ENCODE results near the gene TSPOAP1.
A peak's percentile ranks its signal among the peaks of the same experiment; 100 is the strongest.

The TSPOAP1 gene

GRCh38 chr17:58284613-58285421 lies 43.8 kb downstream of the TSPOAP1 start:
- Histone ChIP-seq H3K4me3 (ENCODE audit: low read depth in 1 of 5, low read length in 5 of 5) (no peak overlapping the region), H3K27ac (ENCODE audit: low read depth, low read length) (no peak overlapping the region), H3K27me3 (ENCODE audit: control insufficient read depth in 5 of 5, insufficient read depth in 4 of 5, low read length in 5 of 5) (peaks cover 9 to 16% (median 14%) of the 10 kb centered on the region in 5 donors), H3K4me1 (ENCODE audit: control insufficient read depth in 5 of 5, insufficient read depth in 5 of 5, low read length in 5 of 5) (no peaks in the 10 kb centered on the region), H3K9me3 (ENCODE audit: control insufficient read depth in 5 of 5, low read length in 5 of 5) (no peaks in the 10 kb centered on the region), H3K9ac (ENCODE audit: low read length in 5 of 5) (no peak overlapping the region), H3K36me3 (ENCODE audit: control insufficient read depth in 5 of 5, insufficient read depth in 5 of 5, low read length in 5 of 5) (no peaks in the 10 kb centered on the region)

- no peak overlapping the region for H3K27ac ChIP-seq (ENCODE audit: low read depth, low read length)
- no peaks in the 10 kb centered on the region for H3K9me3 ChIP-seq (ENCODE audit: control insufficient read depth in 5 of 5, low read length in 5 of 5)
- H3K4me1 ChIP-seq (ENCODE audit: control insufficient read depth in 5 of 5, insufficient read depth in 5 of 5, low read length in 5 of 5) = peaks cover 0 to 8% (median 6%) of the 10 kb centered on the region in 5 donors
- peaks cover 15 to 24% (median 18%) of the 10 kb centered on the region in 5 donors for H3K27me3 ChIP-seq (ENCODE audit: control insufficient read depth in 5 of 5, insufficient read depth in 4 of 5, low read length in 5 of 5)
- no peak overlapping the region for H3K9ac ChIP-seq (ENCODE audit: low read length in 5 of 5)
- no peaks in the 10 kb centered on the region for H3K36me3 ChIP-seq (ENCODE audit: control insufficient read depth in 5 of 5, insufficient read depth in 5 of 5, low read length in 5 of 5)
- H3K4me3 ChIP-seq (ENCODE audit: low read depth in 1 of 5, low read length in 5 of 5) = no peak overlapping the region
Observed at GRCh38 chr17:58283674-58284612, 44.7 kb downstream of the TSPOAP1 start.

- Histone ChIP-seq H3K4me3 (ENCODE audit: low read depth in 1 of 5, low read length in 5 of 5) (no peak overlapping the region), H3K4me1 (ENCODE audit: control insufficient read depth in 5 of 5, insufficient read depth in 5 of 5, low read length in 5 of 5) (peaks cover 0 to 13% (median 10%) of the 10 kb centered on the region in 5 donors), H3K36me3 (ENCODE audit: control insufficient read depth in 5 of 5, insufficient read depth in 5 of 5, low read length in 5 of 5) (no peaks in the 10 kb centered on the region), H3K9me3 (ENCODE audit: control insufficient read depth in 5 of 5, low read length in 5 of 5) (no peaks in the 10 kb centered on the region), H3K27me3 (ENCODE audit: control insufficient read depth in 5 of 5, insufficient read depth in 4 of 5, low read length in 5 of 5) (peaks cover 19 to 34% (median 22%) of the 10 kb centered on the region in 5 donors), H3K27ac (ENCODE audit: low read depth, low read length) (no peak overlapping the region), H3K9ac (ENCODE audit: low read length in 5 of 5) (no peak overlapping the region)
Observed at GRCh38 chr17:58282442-58282841, 46.2 kb downstream of the TSPOAP1 start.

GRCh38 chr17:58281511-58282011 lies 47.0 kb downstream of the TSPOAP1 start:
- peaks cover 0 to 13% (median 10%) of the 10 kb centered on the region in 5 donors for H3K4me1 ChIP-seq (ENCODE audit: control insufficient read depth in 5 of 5, insufficient read depth in 5 of 5, low read length in 5 of 5)
- H3K9me3 ChIP-seq (ENCODE audit: control insufficient read depth in 5 of 5, low read length in 5 of 5) = no peaks in the 10 kb centered on the region
- peaks cover 19 to 34% (median 22%) of the 10 kb centered on the region in 5 donors for H3K27me3 ChIP-seq (ENCODE audit: control insufficient read depth in 5 of 5, insufficient read depth in 4 of 5, low read length in 5 of 5)
- H3K9ac ChIP-seq (ENCODE audit: low read length in 5 of 5) = no peak overlapping the region
- no peak overlapping the region for H3K27ac ChIP-seq (ENCODE audit: low read depth, low read length)
- H3K36me3 ChIP-seq (ENCODE audit: control insufficient read depth in 5 of 5, insufficient read depth in 5 of 5, low read length in 5 of 5) = no peaks in the 10 kb centered on the region
- H3K4me3 ChIP-seq (ENCODE audit: low read depth in 1 of 5, low read length in 5 of 5) = no peak overlapping the region

GRCh38 chr17:58280480-58281217 lies 47.9 kb downstream of the TSPOAP1 start, which contains the start of gene MPO:
TSS of gene MPO (minus strand) at chr17:58280935. CDS start at chr17:58280758, 177 bp downstream.
- no peaks in the 10 kb centered on the region for H3K9me3 ChIP-seq (ENCODE audit: control insufficient read depth in 5 of 5, low read length in 5 of 5)
- no peak within 1 kb of the TSS for H3K9ac ChIP-seq (ENCODE audit: low read length in 5 of 5)
- no peak within 1 kb of the TSS for H3K27ac ChIP-seq (ENCODE audit: low read depth, low read length)
- no peak within 1 kb of the TSS for H3K4me3 ChIP-seq (ENCODE audit: low read depth in 1 of 5, low read length in 5 of 5)
- H3K4me1 ChIP-seq (ENCODE audit: control insufficient read depth in 5 of 5, insufficient read depth in 5 of 5, low read length in 5 of 5) = peaks cover 0 to 13% (median 10%) of the 10 kb centered on the region in 5 donors
- peaks cover 19 to 36% (median 24%) of the 10 kb centered on the region in 5 donors for H3K27me3 ChIP-seq (ENCODE audit: control insufficient read depth in 5 of 5, insufficient read depth in 4 of 5, low read length in 5 of 5)
- H3K36me3 ChIP-seq (ENCODE audit: control insufficient read depth in 5 of 5, insufficient read depth in 5 of 5, low read length in 5 of 5) = no peaks in the 10 kb centered on the region

GRCh38 chr17:58279736-58280479 lies 48.7 kb downstream of the TSPOAP1 start:
- Histone ChIP-seq H3K36me3 (ENCODE audit: control insufficient read depth in 5 of 5, insufficient read depth in 5 of 5, low read length in 5 of 5) (no peaks in the 10 kb centered on the region), H3K9ac (ENCODE audit: low read length in 5 of 5) (no peak overlapping the region), H3K4me1 (ENCODE audit: control insufficient read depth in 5 of 5, insufficient read depth in 5 of 5, low read length in 5 of 5) (peaks cover 0 to 13% (median 10%) of the 10 kb centered on the region in 5 donors), H3K27ac (ENCODE audit: low read depth, low read length) (no peak overlapping the region), H3K4me3 (ENCODE audit: low read depth in 1 of 5, low read length in 5 of 5) (peak overlapping the region in 2 of 5 donors; percentile 11 to 42), H3K27me3 (ENCODE audit: control insufficient read depth in 5 of 5, insufficient read depth in 4 of 5, low read length in 5 of 5) (peaks cover 19 to 36% (median 24%) of the 10 kb centered on the region in 5 donors), H3K9me3 (ENCODE audit: control insufficient read depth in 5 of 5, low read length in 5 of 5) (no peaks in the 10 kb centered on the region)

- Histone ChIP-seq H3K4me1 (ENCODE audit: control insufficient read depth in 5 of 5, insufficient read depth in 5 of 5, low read length in 5 of 5) (peaks cover 0 to 13% (median 10%) of the 10 kb centered on the region in 5 donors), H3K9me3 (ENCODE audit: control insufficient read depth in 5 of 5, low read length in 5 of 5) (no peaks in the 10 kb centered on the region), H3K27me3 (ENCODE audit: control insufficient read depth in 5 of 5, insufficient read depth in 4 of 5, low read length in 5 of 5) (peaks cover 18 to 36% (median 22%) of the 10 kb centered on the region in 5 donors), H3K36me3 (ENCODE audit: control insufficient read depth in 5 of 5, insufficient read depth in 5 of 5, low read length in 5 of 5) (no peaks in the 10 kb centered on the region), H3K9ac (ENCODE audit: low read length in 5 of 5) (peak overlapping the region in 1 of 5 donors; percentile 30), H3K27ac (ENCODE audit: low read depth, low read length) (no peak overlapping the region), H3K4me3 (ENCODE audit: low read depth in 1 of 5, low read length in 5 of 5) (peak overlapping the region in 3 of 5 donors; percentile 22 to 42 (median 39))
Observed at GRCh38 chr17:58279016-58279711, 49.4 kb downstream of the TSPOAP1 start.

GRCh38 chr17:58278661-58279015 lies 50.0 kb downstream of the TSPOAP1 start:
- H3K9ac ChIP-seq (ENCODE audit: low read length in 5 of 5) = peak overlapping the region in 1 of 5 donors; percentile 30
- H3K36me3 ChIP-seq (ENCODE audit: control insufficient read depth in 5 of 5, insufficient read depth in 5 of 5, low read length in 5 of 5) = no peaks in the 10 kb centered on the region
- H3K27me3 ChIP-seq (ENCODE audit: control insufficient read depth in 5 of 5, insufficient read depth in 4 of 5, low read length in 5 of 5) = peaks cover 16 to 36% (median 22%) of the 10 kb centered on the region in 5 donors
- peaks cover 0 to 13% (median 10%) of the 10 kb centered on the region in 5 donors for H3K4me1 ChIP-seq (ENCODE audit: control insufficient read depth in 5 of 5, insufficient read depth in 5 of 5, low read length in 5 of 5)
- H3K4me3 ChIP-seq (ENCODE audit: low read depth in 1 of 5, low read length in 5 of 5) = peak overlapping the region in 3 of 5 donors; percentile 22 to 42 (median 39)
- H3K9me3 ChIP-seq (ENCODE audit: control insufficient read depth in 5 of 5, low read length in 5 of 5) = no peaks in the 10 kb centered on the region
- no peak overlapping the region for H3K27ac ChIP-seq (ENCODE audit: low read depth, low read length)

Data from subcutaneous abdominal adipose tissue (tissue), 5 donors.